ENCODE measurements around the gene ZFP36L1. TPM values are rescaled to one million over a fixed set of nuclear protein-coding genes. Genes with fewer than 3 reads are reported as not detected.

ZFP36L1 gene
- total and polyA plus RNA-seq, 2 of the 13 experiments (the other 11 are each of a cell fraction or from before 2014, with no cell fraction given) = 7.4 to 10.2 TPM

GRCh38 chr14:68794130-68794850 is 1.4 kb upstream of the ZFP36L1 start (continued):
- TF ChIP-seq PATZ1 (CRISPR knock-in tag; IDR thresholded peaks at IDR 0.05) (peak; percentile 75), YEATS2 (CRISPR knock-in tag; IDR thresholded peaks at IDR 0.05; ENCODE audit: borderline replicate concordance) (no peak), ZFP41 (CRISPR knock-in tag; IDR thresholded peaks at IDR 0.05; ENCODE audit: borderline replicate concordance) (no peak), ZNF703 (CRISPR knock-in tag; IDR thresholded peaks at IDR 0.05; ENCODE audit: borderline replicate concordance) (no peak), ZSCAN5A (CRISPR knock-in tag; IDR thresholded peaks at IDR 0.05; ENCODE audit: borderline replicate concordance) (no peak), AHDC1 (CRISPR knock-in tag; IDR thresholded peaks at IDR 0.05; ENCODE audit: borderline replicate concordance) (0 out of 2 replicates have a peak, but pooled peaks have one; percentile 30), KAT2B (IDR thresholded peaks at IDR 0.05; ENCODE audit: borderline replicate concordance, low read depth, low read length) (no peak), ARNTL (CRISPR knock-in tag; IDR thresholded peaks at IDR 0.05) (peak; percentile 77; the same call in 1 of the 2 replicates), BRD4 (CRISPR knock-in tag; IDR thresholded peaks at IDR 0.05) (no peak; the same call in 1 of the 2 replicates), ZUFSP (CRISPR knock-in tag; IDR thresholded peaks at IDR 0.05; ENCODE audit: borderline replicate concordance) (no peak)

All from HepG2 (cell line).